ENCODE measurements around the gene FOXD4. TPM values are rescaled to one million over a fixed set of nuclear protein-coding genes. Genes with fewer than 3 reads are reported as not detected.
"Not testable (repeated sequence)": the region's sequence is repeated elsewhere in the genome, so short reads cannot be mapped to it uniquely, and the experiment has no call there.

The FOXD4 gene
- polyA plus RNA-seq, 4 donors: 0.32 to 0.70 (median 0.34) TPM

DNA sequence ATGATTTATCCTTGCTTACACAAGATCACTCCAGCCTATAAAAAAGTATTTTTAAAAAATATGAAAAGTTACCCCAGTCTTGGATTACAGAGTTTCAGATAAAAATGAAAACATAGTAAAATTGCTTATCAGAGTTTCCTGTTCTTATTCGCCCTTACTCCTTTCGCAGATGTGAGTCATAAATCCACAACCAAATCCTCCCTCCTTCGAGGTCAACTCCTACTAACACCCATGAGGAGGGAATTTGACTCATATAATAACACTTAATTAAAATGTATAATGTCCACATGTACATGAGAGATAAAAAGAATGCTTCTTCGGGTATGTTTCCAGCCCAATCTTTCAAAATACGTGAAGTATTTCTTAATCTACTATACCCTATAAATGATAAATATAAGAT is 23.9 kb downstream of the FOXD4 start:
- not testable (repeated sequence) for DNase-seq (ENCODE audit: low read depth in 4 of 4, low spot score in 3 of 4)

- DNase-seq (ENCODE audit: low read depth in 4 of 4, low spot score in 3 of 4): not testable (repeated sequence)
Observed at GRCh38 chr9:93909-94308, 24.3 kb downstream of the FOXD4 start.

- not testable (repeated sequence) for DNase-seq (ENCODE audit: low read depth in 4 of 4, low spot score in 3 of 4)
Observed at GRCh38 chr9:90851-91250, 27.4 kb downstream of the FOXD4 start.

GRCh38 chr9:88396-89037 is 29.7 kb downstream of the FOXD4 start:
- not testable (repeated sequence) for DNase-seq (ENCODE audit: low read depth in 4 of 4, low spot score in 3 of 4)

GRCh38 chr9:87860-88259 is 30.4 kb downstream of the FOXD4 start:
- DNase-seq (ENCODE audit: low read depth in 4 of 4, low spot score in 3 of 4): not testable (repeated sequence)

- DNase-seq (ENCODE audit: low read depth in 4 of 4, low spot score in 3 of 4): not testable (repeated sequence)
Observed at GRCh38 chr9:87105-87504, 31.1 kb downstream of the FOXD4 start.

DNA sequence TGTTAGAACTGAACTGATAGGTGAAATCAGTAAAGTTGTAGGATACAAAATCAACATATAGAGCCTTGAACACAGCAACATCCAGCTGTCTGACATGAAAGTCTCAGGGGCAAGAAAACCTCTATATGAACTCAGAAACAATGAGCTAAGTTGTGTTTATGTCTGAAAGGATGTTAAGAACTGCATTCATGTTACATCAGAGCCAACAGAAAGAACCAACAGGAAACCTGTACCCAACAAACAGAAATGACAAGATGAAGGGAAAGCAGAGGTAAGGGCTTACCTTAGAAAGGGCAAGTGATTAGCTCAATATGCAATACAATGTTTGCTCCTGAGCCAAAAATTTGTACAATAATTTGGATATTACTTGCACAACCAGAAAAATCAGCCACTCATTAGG is 31.5 kb downstream of the FOXD4 start:
- not testable (repeated sequence) for DNase-seq (ENCODE audit: low read depth in 4 of 4, low spot score in 3 of 4)

DNA sequence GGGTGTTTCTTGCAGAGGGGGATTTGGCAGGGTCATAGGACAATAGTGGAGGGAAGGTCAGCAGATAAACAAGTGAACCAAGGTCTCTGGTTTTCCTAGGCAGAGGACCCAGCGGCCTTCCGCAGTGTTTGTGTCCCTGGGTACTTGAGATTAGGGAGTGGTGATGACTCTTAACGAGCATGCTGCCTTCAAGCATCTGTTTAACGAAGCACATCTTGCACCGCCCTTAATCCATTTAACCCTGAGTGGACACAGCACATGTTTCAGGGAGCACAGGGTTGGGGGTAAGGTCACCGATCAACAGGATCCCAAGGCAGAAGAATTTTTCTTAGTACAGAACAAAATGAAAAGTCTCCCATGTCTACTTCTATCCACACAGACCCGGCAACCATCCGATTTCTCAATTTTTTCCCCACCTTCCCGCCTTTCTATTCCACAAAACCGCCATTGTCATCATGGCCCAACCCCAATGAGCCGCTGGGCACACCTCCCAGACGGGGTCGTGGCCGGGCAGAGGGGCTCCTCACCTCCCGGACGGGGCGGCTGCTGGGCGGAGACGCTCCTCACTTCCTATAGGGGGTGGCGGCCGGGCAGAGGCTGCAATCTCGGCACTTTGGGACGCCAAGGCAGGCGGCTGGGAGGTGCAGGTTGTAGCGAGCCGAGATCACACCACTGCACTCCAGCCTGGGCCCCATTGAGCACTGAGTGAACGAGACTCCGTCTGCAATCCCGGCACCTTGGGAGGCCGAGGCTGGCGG is 35.1 kb downstream of the FOXD4 start:
- not testable (repeated sequence) for DNase-seq (ENCODE audit: low read depth in 4 of 4, low spot score in 3 of 4)

GRCh38 chr9:78333-78732 is 39.9 kb downstream of the FOXD4 start:
- DNase-seq (ENCODE audit: low read depth in 4 of 4, low spot score in 3 of 4): not testable (repeated sequence)

GRCh38 chr9:76389-76788 is 41.8 kb downstream of the FOXD4 start:
- DNase-seq (ENCODE audit: low read depth in 4 of 4, low spot score in 3 of 4): not testable (repeated sequence)

DNA sequence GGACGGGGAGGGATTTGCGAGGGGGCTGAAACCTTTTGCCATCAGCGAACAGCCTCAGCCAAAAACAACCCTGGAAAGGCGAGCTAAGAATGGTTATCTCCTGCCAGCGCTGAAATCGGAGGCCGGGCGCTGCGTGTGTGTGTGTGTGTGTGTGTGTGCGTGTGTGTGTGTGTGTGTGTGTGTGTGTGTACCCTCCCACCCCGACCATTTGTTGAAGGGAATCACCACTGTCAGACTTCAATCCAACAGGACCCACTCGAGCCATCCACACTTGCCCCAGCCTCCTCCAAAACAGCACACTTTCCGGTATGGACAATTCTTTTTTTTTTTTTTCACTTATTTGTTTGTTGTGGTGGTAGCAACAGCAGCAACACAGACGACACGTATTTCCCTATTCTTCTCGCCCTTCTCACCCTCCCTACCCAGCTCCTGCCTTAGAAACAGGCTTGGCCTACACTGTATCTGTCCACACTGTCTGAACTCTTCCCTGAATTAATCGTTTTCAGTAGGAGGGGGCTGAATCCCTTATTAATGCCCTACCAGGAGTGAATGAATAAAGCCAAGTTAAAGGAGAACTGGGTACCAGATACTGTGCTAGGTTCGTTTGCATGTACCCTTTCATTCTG is 44.2 kb downstream of the FOXD4 start:
- DNase-seq (ENCODE audit: low read depth in 4 of 4, low spot score in 3 of 4): not testable (repeated sequence)

DNA sequence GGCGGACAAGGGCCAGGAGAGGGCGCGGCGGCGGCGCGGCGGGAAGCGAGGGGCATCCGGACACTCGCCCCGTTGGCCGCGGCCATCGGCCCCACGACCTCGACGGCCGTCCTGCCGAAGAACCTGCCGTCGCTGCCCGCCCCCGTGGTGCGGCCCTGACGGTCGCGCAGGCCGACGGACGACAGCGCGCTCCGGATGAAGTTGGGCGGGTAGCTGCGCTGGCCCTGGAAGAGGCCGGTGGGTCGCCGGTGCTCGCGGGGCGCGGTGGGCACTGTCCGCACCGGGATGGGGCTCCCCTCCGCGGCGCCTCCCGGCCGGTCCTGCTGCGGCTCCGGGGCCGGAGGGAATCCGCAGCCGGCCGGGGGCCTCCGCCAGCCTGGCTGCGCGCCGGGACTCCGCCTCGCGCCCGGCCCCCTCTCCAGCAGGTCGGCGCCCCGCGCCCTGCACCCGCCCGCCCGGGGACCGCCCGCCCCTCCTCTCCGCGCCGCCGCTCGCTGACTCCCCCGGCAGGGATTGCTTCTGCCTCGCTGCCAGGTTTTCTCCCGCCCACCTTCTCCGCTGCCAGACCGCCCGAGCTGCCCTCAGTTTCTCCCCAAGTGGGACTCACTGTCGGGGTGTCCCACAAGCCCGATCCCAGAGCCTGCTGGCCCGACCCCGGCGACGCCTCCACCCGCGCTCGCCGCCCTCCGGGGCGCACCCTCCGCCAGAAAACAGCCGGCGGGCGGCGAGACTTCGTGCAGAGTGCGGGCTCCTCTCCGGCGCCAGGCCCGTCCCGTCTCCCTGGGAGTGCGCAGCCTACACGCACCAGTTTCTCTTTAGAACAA is 44.9 kb downstream of the FOXD4 start:
- not testable (repeated sequence) for DNase-seq (ENCODE audit: low read depth in 4 of 4, low spot score in 3 of 4)

Other genes starting within 250 kb of the FOXD4 start
- gene WASHC1, start 89.0 kb downstream of the FOXD4 start, polyA plus RNA-seq (ENCODE audit: insufficient read length in 4 of 4): 10 to 100 TPM; 18.3 to 36.1 (median 28.9) TPM
- gene ZNG1A, start 60.6 kb upstream of the FOXD4 start, polyA plus RNA-seq (ENCODE audit: insufficient read length in 4 of 4): 10 to 100 TPM; 61.5 to 83.8 (median 65.7) TPM
- gene DOCK8, start 96.4 kb upstream of the FOXD4 start, polyA plus RNA-seq (ENCODE audit: insufficient read length in 4 of 4): 10 to 100 TPM; 12.1 to 14.7 (median 12.7) TPM